ENCODE results near the gene TET2. TPM values are rescaled to one million over a fixed set of nuclear protein-coding genes. Genes with fewer than 3 reads are reported as not detected.
A peak's percentile ranks its signal among the peaks of the same experiment; 100 is the strongest.

TET2 gene
- total RNA-seq, 1 donor from 2014 or later: 23.3 TPM

GRCh38 chr4:105234582-105234981 is 87.9 kb downstream of the TET2 start:
- no peak for DNase-seq (ENCODE audit: low read depth, low spot score)
- Mint-ChIP-seq H3K36me3 (ENCODE audit: low read depth) (peaks cover 30% of the 10 kb centered on the region), H3K27me3 (ENCODE audit: low read depth) (no peaks in the 10 kb centered on the region), H3K4me3 (no peak overlapping the region), H3K9me3 (no peaks in the 10 kb centered on the region), H3K4me1 (no peaks in the 10 kb centered on the region), H3K27ac (ENCODE audit: unreplicated experiment) (peak overlapping the region; percentile 21)
- TF ChIP-seq CTCF (conservative IDR thresholded peaks at IDR 0.05): no peak

GRCh38 chr4:105236202-105236915 is 89.7 kb downstream of the TET2 start:
- Mint-ChIP-seq H3K36me3 (ENCODE audit: low read depth) (peaks cover 32% of the 10 kb centered on the region), H3K27me3 (ENCODE audit: low read depth) (no peaks in the 10 kb centered on the region), H3K4me1 (no peaks in the 10 kb centered on the region), H3K27ac (ENCODE audit: unreplicated experiment) (no peak overlapping the region), H3K4me3 (no peak overlapping the region), H3K9me3 (no peaks in the 10 kb centered on the region)
- no peak for DNase-seq (ENCODE audit: low read depth, low spot score)
- no peak for TF ChIP-seq CTCF (conservative IDR thresholded peaks at IDR 0.05)

GRCh38 chr4:105236916-105237311 is 90.2 kb downstream of the TET2 start:
- H3K4me3 Mint-ChIP-seq: no peak overlapping the region
- H3K36me3 Mint-ChIP-seq (ENCODE audit: low read depth): peaks cover 32% of the 10 kb centered on the region
- no peaks in the 10 kb centered on the region for H3K9me3 Mint-ChIP-seq
- no peak for DNase-seq (ENCODE audit: low read depth, low spot score)
- no peaks in the 10 kb centered on the region for H3K27me3 Mint-ChIP-seq (ENCODE audit: low read depth)
- no peak for TF ChIP-seq CTCF (conservative IDR thresholded peaks at IDR 0.05)
- H3K4me1 Mint-ChIP-seq: no peaks in the 10 kb centered on the region
- no peak overlapping the region for H3K27ac Mint-ChIP-seq (ENCODE audit: unreplicated experiment)

GRCh38 chr4:105240037-105240436 is 93.4 kb downstream of the TET2 start:
- H3K4me3 Mint-ChIP-seq: no peak overlapping the region
- H3K36me3 Mint-ChIP-seq (ENCODE audit: low read depth): peaks cover 23% of the 10 kb centered on the region
- no peak for DNase-seq (ENCODE audit: low read depth, low spot score)
- no peak for TF ChIP-seq CTCF (conservative IDR thresholded peaks at IDR 0.05)
- H3K27me3 Mint-ChIP-seq (ENCODE audit: low read depth): no peaks in the 10 kb centered on the region
- H3K27ac Mint-ChIP-seq (ENCODE audit: unreplicated experiment): peak overlapping the region; percentile 39
- H3K4me1 Mint-ChIP-seq: no peaks in the 10 kb centered on the region
- H3K9me3 Mint-ChIP-seq: no peaks in the 10 kb centered on the region

- peaks cover 11% of the 10 kb centered on the region for H3K36me3 Mint-ChIP-seq (ENCODE audit: low read depth)
- no peak for TF ChIP-seq CTCF (conservative IDR thresholded peaks at IDR 0.05)
- no peak for DNase-seq (ENCODE audit: low read depth, low spot score)
- H3K27ac Mint-ChIP-seq (ENCODE audit: unreplicated experiment): no peak overlapping the region
- H3K4me3 Mint-ChIP-seq: no peak overlapping the region
- no peaks in the 10 kb centered on the region for H3K4me1 Mint-ChIP-seq
- no peaks in the 10 kb centered on the region for H3K27me3 Mint-ChIP-seq (ENCODE audit: low read depth)
- H3K9me3 Mint-ChIP-seq: no peaks in the 10 kb centered on the region
These were observed 94.8 kb downstream of the TET2 start for GRCh38 chr4:105241451-105241850.
